ENCODE data around the gene E2F2. TPM values are rescaled to one million over a fixed set of nuclear protein-coding genes. Genes with fewer than 3 reads are reported as not detected.

The E2F2 gene
- total and polyA plus RNA-seq, 2 of the 13 experiments (the other 11 are each of a cell fraction or from before 2014, with no cell fraction given), result 0.65 to 6.6 TPM

DNA sequence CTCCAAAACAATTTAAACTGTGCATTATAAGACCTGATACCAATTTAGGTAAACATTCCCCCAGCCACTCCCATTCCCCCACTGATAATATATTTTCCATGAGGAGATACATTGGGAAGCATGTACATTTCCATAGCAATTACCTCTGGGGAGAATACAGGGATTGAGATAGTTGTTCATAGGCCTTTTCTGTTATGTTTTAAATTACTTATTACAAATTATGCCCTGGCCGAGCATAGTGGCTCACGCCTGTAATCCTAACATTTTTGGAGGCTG, 51.4 kb downstream of the E2F2 start (continued):
- TF ChIP-seq, protein P1, sequence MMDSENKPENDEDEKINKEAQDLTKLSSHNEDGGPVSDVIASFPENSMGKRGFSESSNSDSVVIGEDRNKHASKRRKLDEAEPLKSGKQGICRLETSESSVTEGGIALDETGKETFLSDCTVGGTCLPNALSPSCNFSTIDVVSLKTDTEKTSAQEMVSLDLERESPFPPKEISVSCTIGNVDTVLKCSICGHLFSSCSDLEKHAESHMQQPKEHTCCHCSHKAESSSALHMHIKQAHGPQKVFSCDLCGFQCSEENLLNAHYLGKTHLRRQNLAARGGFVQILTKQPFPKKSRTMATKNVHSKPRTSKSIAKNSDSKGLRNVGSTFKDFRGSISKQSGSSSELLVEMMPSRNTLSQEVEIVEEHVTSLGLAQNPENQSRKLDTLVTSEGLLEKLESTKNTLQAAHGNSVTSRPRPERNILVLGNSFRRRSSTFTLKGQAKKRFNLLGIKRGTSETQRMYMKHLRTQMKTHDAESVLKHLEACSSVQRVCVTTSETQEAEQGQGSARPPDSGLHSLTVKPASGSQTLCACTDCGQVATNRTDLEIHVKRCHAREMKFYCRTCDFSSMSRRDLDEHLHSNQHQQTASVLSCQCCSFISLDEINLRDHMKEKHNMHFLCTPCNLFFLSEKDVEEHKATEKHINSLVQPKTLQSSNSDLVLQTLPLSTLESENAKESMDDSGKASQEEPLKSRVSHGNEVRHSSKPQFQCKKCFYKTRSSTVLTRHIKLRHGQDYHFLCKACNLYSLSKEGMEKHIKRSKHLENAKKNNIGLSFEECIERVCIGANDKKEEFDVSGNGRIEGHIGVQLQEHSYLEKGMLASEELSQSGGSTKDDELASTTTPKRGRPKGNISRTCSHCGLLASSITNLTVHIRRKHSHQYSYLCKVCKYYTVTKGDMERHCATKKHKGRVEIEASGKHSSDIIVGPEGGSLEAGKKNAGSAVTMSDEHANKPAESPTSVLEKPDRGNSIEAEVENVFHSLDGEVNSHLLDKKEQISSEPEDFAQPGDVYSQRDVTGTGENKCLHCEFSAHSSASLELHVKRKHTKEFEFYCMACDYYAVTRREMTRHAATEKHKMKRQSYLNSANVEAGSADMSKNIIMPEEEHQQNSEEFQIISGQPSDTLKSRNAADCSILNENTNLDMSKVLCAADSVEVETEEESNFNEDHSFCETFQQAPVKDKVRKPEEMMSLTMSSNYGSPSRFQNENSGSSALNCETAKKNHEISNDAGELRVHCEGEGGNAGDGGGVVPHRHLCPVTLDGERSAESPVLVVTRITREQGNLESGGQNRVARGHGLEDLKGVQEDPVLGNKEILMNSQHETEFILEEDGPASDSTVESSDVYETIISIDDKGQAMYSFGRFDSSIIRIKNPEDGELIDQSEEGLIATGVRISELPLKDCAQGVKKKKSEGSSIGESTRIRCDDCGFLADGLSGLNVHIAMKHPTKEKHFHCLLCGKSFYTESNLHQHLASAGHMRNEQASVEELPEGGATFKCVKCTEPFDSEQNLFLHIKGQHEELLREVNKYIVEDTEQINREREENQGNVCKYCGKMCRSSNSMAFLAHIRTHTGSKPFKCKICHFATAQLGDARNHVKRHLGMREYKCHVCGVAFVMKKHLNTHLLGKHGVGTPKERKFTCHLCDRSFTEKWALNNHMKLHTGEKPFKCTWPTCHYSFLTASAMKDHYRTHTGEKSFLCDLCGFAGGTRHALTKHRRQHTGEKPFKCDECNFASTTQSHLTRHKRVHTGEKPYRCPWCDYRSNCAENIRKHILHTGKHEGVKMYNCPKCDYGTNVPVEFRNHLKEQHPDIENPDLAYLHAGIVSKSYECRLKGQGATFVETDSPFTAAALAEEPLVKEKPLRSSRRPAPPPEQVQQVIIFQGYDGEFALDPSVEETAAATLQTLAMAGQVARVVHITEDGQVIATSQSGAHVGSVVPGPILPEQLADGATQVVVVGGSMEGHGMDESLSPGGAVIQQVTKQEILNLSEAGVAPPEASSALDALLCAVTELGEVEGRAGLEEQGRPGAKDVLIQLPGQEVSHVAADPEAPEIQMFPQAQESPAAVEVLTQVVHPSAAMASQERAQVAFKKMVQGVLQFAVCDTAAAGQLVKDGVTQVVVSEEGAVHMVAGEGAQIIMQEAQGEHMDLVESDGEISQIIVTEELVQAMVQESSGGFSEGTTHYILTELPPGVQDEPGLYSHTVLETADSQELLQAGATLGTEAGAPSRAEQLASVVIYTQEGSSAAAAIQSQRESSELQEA (CRISPR knock-in tag; IDR thresholded peaks at IDR 0.05; ENCODE audit: not compliant biosample characterization), result no peak
- TF ChIP-seq POLR2A (IDR thresholded peaks at IDR 0.05; ENCODE audit: insufficient read depth in 1 of 2, low read depth in 2 of 2, low read length in 2 of 2) (no peak), KDM4B (CRISPR knock-in tag; IDR thresholded peaks at IDR 0.05) (no peak), ZNF614 (CRISPR knock-in tag; IDR thresholded peaks at IDR 0.05; ENCODE audit: borderline replicate concordance) (no peak)

Data from HepG2 (cell line).